GM12878 (cell line): ENCODE data around the gene WARS2.

ENCODE experiments used
- BHLHE40 ChIP-seq, 2 experiments: fragments of 450-650 bp in 1 of 2; IDR thresholded peaks; 2 replicates each; pipeline ENCODE4 v1.6.1; 2011 to 2017; ENCODE audit warnings: low read depth in 2 of 2, borderline replicate concordance in 1 of 2, improper control_type of control experiment in 1 of 2, low read length in 1 of 2, mild to moderate bottlenecking in 1 of 2
- POLR2A ChIP-seq: IDR thresholded peaks from 2 replicates; pipeline ENCODE4 v1.6.1; 2011; ENCODE audit warnings: low read depth, mild to moderate bottlenecking, low read length
- RBBP5 ChIP-seq: fragments of 200-600 bp; sonication (generic); conservative IDR thresholded peaks from 2 replicates; pipeline ENCODE4 v1.6.1; 2016
- SP1 ChIP-seq: IDR thresholded peaks from one replicate; pipeline ENCODE4 v1.6.1; 2011; ENCODE audit warnings: low read depth, low read length

DNA sequence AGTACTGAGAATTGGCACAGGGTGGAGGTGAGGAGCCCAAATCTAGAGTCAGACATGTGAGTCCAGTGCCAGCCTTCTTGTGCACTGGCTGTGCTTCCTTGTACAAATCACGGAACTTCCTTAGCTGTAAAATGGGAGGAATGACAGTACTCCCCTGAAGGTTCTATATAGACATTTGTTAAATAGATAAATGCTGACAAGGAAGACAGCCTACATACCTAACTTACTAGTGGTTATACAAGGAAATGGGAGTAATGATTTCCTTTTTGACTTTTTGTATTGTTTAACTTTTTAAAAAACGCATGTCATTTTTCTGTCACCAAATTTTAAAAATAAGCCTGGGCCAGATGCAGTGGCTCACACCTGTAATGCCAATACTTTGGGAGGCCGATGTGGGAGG, 50.2 kb downstream of the WARS2 start:
- TF ChIP-seq SP1, result no peak
- no peak for TF ChIP-seq POLR2A
- no peak for TF ChIP-seq RBBP5
- TF ChIP-seq BHLHE40 (IDR thresholded peaks at IDR 0.05; ENCODE audit: borderline replicate concordance in 1 of 2, low read depth in 2 of 2, low read length in 1 of 2), result no peak
